ENCODE data around the gene SHISA9.

GRCh38 chr16:12853972-12854371 is 47.4 kb upstream of the SHISA9 start:
- TF ChIP-seq, protein P1, sequence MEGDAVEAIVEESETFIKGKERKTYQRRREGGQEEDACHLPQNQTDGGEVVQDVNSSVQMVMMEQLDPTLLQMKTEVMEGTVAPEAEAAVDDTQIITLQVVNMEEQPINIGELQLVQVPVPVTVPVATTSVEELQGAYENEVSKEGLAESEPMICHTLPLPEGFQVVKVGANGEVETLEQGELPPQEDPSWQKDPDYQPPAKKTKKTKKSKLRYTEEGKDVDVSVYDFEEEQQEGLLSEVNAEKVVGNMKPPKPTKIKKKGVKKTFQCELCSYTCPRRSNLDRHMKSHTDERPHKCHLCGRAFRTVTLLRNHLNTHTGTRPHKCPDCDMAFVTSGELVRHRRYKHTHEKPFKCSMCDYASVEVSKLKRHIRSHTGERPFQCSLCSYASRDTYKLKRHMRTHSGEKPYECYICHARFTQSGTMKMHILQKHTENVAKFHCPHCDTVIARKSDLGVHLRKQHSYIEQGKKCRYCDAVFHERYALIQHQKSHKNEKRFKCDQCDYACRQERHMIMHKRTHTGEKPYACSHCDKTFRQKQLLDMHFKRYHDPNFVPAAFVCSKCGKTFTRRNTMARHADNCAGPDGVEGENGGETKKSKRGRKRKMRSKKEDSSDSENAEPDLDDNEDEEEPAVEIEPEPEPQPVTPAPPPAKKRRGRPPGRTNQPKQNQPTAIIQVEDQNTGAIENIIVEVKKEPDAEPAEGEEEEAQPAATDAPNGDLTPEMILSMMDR (conservative IDR thresholded peaks at IDR 0.05; ENCODE audit: low read length): no peak
- no peak for TF ChIP-seq EZH2phosphoT487 (IDR thresholded peaks at IDR 0.05; ENCODE audit: borderline replicate concordance, low read depth, low read length)
